MM.1S (cell line): Measurements from ENCODE around the gene GDAP2.

Experiments used
- DNase-seq: peaks from one replicate; pipeline ENCODE4 v3.0.0-alpha.2; 2015
- H2AFZ ChIP-seq: fragments of 300-600 bp; sonication (generic); 2 replicates; pipeline ENCODE4 v1.6.0; 2016; ENCODE audit warnings: antibody characterized with exemption, low read length
- H3F3A ChIP-seq: fragments of 300-600 bp; sonication (generic); 2 replicates; pipeline ENCODE4 v1.6.1; 2016; ENCODE audit warnings: mild to moderate bottlenecking, antibody characterized with exemption, low read length, moderate library complexity, mixed read lengths; ENCODE audit not compliant: insufficient read depth
- H3K27ac ChIP-seq: fragments of 300-600 bp; sonication (generic); 2 replicates; pipeline ENCODE4 v1.5.1; 2016; ENCODE audit warnings: mild to moderate bottlenecking, low read length
- H3K27me3 ChIP-seq: fragments of 300-600 bp; sonication (generic); replicated peaks from 2 replicates; pipeline ENCODE4 v1.6.0; 2016; ENCODE audit warnings: low read length; ENCODE audit not compliant: insufficient read depth
- H3K36me3 ChIP-seq: fragments of 300-600 bp; sonication (generic); replicated peaks from 2 replicates; pipeline ENCODE4 v1.6.1; 2016; ENCODE audit warnings: mild to moderate bottlenecking, low read length, mixed read lengths; ENCODE audit not compliant: insufficient read depth
- H3K4me1 ChIP-seq: fragments of 300-600 bp; sonication (generic); 2 replicates; pipeline ENCODE4 v1.6.1; 2016; ENCODE audit warnings: low read length, mixed read lengths
- H3K4me2 ChIP-seq: fragments of 300-600 bp; sonication (generic); 2 replicates; pipeline ENCODE4 v1.6.0; 2016; ENCODE audit warnings: low read depth, low read length
- H3K4me3 ChIP-seq: fragments of 300-600 bp; sonication (generic); 2 replicates; pipeline ENCODE4 v1.5.1; 2016; ENCODE audit warnings: low read length, mixed read lengths
- H3K79me2 ChIP-seq: fragments of 300-600 bp; sonication (generic); 2 replicates; pipeline ENCODE4 v1.6.1; 2016; ENCODE audit warnings: mixed run types, low read length, mixed read lengths
- H3K9ac ChIP-seq: fragments of 300-600 bp; sonication (generic); 2 replicates; pipeline ENCODE4 v1.6.1; 2016; ENCODE audit warnings: low read length, mixed read lengths
- H3K9me2 ChIP-seq: fragments of 300-600 bp; sonication (generic); replicated peaks from 2 replicates; pipeline ENCODE4 v1.6.1; 2016; ENCODE audit warnings: mild to moderate bottlenecking, low read length, mixed read lengths; ENCODE audit not compliant: insufficient read depth
- H3K9me3 ChIP-seq: fragments of 300-600 bp; sonication (generic); replicated peaks from 2 replicates; pipeline ENCODE4 v1.6.1; 2016; ENCODE audit warnings: mild to moderate bottlenecking, low read length, mixed read lengths; ENCODE audit not compliant: insufficient read depth
- H4K20me1 ChIP-seq: fragments of 300-600 bp; sonication (generic); 2 replicates; pipeline ENCODE4 v1.6.1; 2016; ENCODE audit warnings: mild to moderate bottlenecking, low read length, moderate library complexity, mixed read lengths; ENCODE audit not compliant: insufficient read depth
- CTCF ChIP-seq: fragments of 300-600 bp; sonication (generic); IDR thresholded peaks from 2 replicates; pipeline ENCODE4 v1.5.1; 2016; ENCODE audit warnings: antibody characterized with exemption, low read length, mixed read lengths
- EZH2 ChIP-seq: fragments of 300-600 bp; sonication (generic); optimal IDR thresholded peaks from 2 replicates; pipeline ENCODE3; 2017; ENCODE audit warnings: low read depth, mild to moderate bottlenecking, antibody characterized with exemption, low read length, mixed read lengths
- EZH2phosphoT487 ChIP-seq: fragments of 300-600 bp; sonication (generic); IDR thresholded peaks from 2 replicates; pipeline ENCODE4 v1.6.1; 2018; ENCODE audit warnings: antibody characterized with exemption, low read length

GDAP2 gene

GRCh38 chr1:117929343-117930172 is at the start of gene GDAP2, which contains the start of gene WDR3:
GDAP2 (minus strand) TSS chr1:117929621; CDS start chr1:117920357, 9,264 bp downstream.
WDR3 (plus strand) TSS chr1:117929739; CDS start chr1:117933320, 3,581 bp downstream.
- no peaks in the 10 kb centered on the region for H3K9me3 ChIP-seq
- H3K9ac ChIP-seq = peak within 1 kb of the TSS; percentile 74
- peak within 1 kb of the TSS; percentile 94 for H3K4me3 ChIP-seq
- TF ChIP-seq EZH2 (no peak), CTCF (no peak), EZH2phosphoT487 (no peak)
- H3K4me1 ChIP-seq = 0 out of 2 replicates have a peak, but pooled peaks cover 3% of the 10 kb centered on the region
- peak within 1 kb of the TSS; percentile 75 for H3K27ac ChIP-seq
- H3K9me2 ChIP-seq = no peaks in the 10 kb centered on the region
- no peaks in the 10 kb centered on the region for H3K27me3 ChIP-seq
- peaks cover 87% of the 10 kb centered on the region for H3K79me2 ChIP-seq
- peak within 1 kb of the TSS; percentile 71 for H2AFZ ChIP-seq
- H3F3A ChIP-seq = peaks cover 6% of the 10 kb centered on the region; the same call in 1 of the 2 replicates
- peak within 1 kb of the TSS; percentile 75 for H3K4me2 ChIP-seq
- H3K36me3 ChIP-seq = no peaks in the 10 kb centered on the region
- peak; percentile 95 for DNase-seq
- H4K20me1 ChIP-seq = no peaks in the 10 kb centered on the region

GRCh38 chr1:117976381-117976780 is 47.0 kb upstream of the GDAP2 start:
- Histone ChIP-seq H3K27ac (no peak overlapping the region), H3K9me3 (no peaks in the 10 kb centered on the region), H3K4me1 (no peaks in the 10 kb centered on the region), H3K4me3 (no peak overlapping the region), H2AFZ (no peak overlapping the region), H3K9me2 (no peaks in the 10 kb centered on the region), H3K79me2 (no peaks in the 10 kb centered on the region), H3K36me3 (no peaks in the 10 kb centered on the region), H3K4me2 (no peak overlapping the region), H3F3A (no peaks in the 10 kb centered on the region), H4K20me1 (no peaks in the 10 kb centered on the region), H3K9ac (no peak overlapping the region), H3K27me3 (no peaks in the 10 kb centered on the region)
- DNase-seq = no peak
- TF ChIP-seq EZH2 (no peak), CTCF (no peak), EZH2phosphoT487 (no peak)

- Histone ChIP-seq H3K4me1 (no peaks in the 10 kb centered on the region), H3K36me3 (no peaks in the 10 kb centered on the region), H3K27ac (no peak overlapping the region), H3F3A (no peaks in the 10 kb centered on the region), H3K4me2 (no peak overlapping the region), H3K27me3 (no peaks in the 10 kb centered on the region), H4K20me1 (no peaks in the 10 kb centered on the region), H3K4me3 (no peak overlapping the region), H3K9me3 (no peaks in the 10 kb centered on the region), H3K79me2 (no peaks in the 10 kb centered on the region), H3K9ac (no peak overlapping the region), H2AFZ (no peak overlapping the region), H3K9me2 (no peaks in the 10 kb centered on the region)
- DNase-seq = no peak
- TF ChIP-seq EZH2 = no peak
- TF ChIP-seq EZH2phosphoT487 = no peak
- TF ChIP-seq CTCF = no peak
These were observed 42.4 kb upstream of the GDAP2 start for GRCh38 chr1:117971777-117972176.
